H1 (cell line): ENCODE measurements around the gene PCED1B. TPM values are rescaled to one million over a fixed set of nuclear protein-coding genes. Genes with fewer than 3 reads are reported as not detected.

Source experiments
- CBX8 ChIP-seq: fragments of 300-800, 300-1000 bp; sonication (generic); IDR thresholded peaks from 2 replicates; pipeline ENCODE4 v1.7.1; 2016; ENCODE audit warnings: low read depth, low read length, borderline replicate concordance
- CHD7 ChIP-seq: fragments of 300-600 bp; sonication (generic); IDR thresholded peaks from 2 replicates; pipeline ENCODE4 v1.7.1; 2012; ENCODE audit warnings: low read length, moderate library complexity, mild to moderate bottlenecking, inconsistent platforms; ENCODE audit not compliant: insufficient replicate concordance
- CTCF ChIP-seq, 3 experiments: IDR thresholded peaks; 1 replicate in 2 of 3; 2 replicates in 1 of 3; pipeline versions ENCODE4 v1.5.1 to v1.6.1; 2011; ENCODE audit warnings: low read length in 3 of 3, mild to moderate bottlenecking in 3 of 3, inconsistent platforms in 2 of 3, low read depth in 1 of 3, moderate library complexity in 1 of 3; ENCODE audit not compliant: insufficient read depth in 1 of 3; ENCODE audit errors: control extremely low read depth in 1 of 3
- KDM5A ChIP-seq: fragments of 200-600 bp; IDR thresholded peaks from 2 replicates; pipeline ENCODE4 v1.7.1; 2012; ENCODE audit warnings: mild to moderate bottlenecking, low read length, inconsistent platforms, mixed read lengths
- polyA plus RNA-seq, 7 experiments: library from polyadenylated mRNA; depleted of rRNA in 3 of 7; stranded (reverse) in 5 of 7; unstranded in 2 of 7; fragments of >200 nt in 5 of 7; fragments of 200-250 nt in 2 of 7; gene quantifications; 1 replicate in 5 of 7; 2 replicates in 1 of 7; 4 replicates in 1 of 7; pipeline versions ENCODE4 v1.2.1 to v1.2.3, GENCODE V29; 2011 to 2013; ENCODE audit warnings: missing spikeins in 2 of 7, mixed read lengths in 2 of 7
- total RNA-seq: library from RNA; stranded (reverse); fragmentation: NEBNext Ultra II Directional; extraction: Animal tissue kit (Norgen Biotek cat#: 25700); gene quantifications from 2 replicates; pipeline ENCODE4 v1.2.1, GENCODE V29; 2021

The PCED1B gene
- total and polyA plus RNA-seq, 2 of the 8 experiments (the other 6 are each of a cell fraction or from before 2014, with no cell fraction given) = 4.7 to 5.4 TPM

DNA sequence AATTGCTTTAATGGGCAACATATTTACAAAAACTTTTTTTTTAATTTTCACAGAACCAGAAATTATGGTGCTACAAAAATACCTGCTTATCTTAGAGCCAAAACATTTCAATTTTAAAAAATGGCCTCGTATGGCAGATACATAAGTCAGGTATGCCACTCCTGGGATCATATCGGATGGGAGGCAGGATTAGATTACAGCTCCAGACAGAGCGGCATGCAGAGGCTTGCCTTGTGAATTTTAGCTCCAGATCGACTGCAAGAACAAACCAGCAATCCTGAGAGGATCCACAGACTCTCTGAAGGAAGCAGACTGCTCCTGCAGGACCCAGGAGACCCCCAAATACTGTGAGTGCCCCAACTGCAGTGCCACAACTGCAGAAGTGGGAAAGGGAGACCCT is 169.7 kb downstream of the PCED1B start (continued):
- TF ChIP-seq CHD7 = no peak
- TF ChIP-seq CTCF (IDR thresholded peaks at IDR 0.05; ENCODE audit: control extremely low read depth in 1 of 3, insufficient read depth in 1 of 3, low read depth in 1 of 3, low read length in 3 of 3) = no peak
- TF ChIP-seq KDM5A = no peak
- TF ChIP-seq CBX8 = no peak
